ENCODE results near the gene FYCO1.

FYCO1 gene

GRCh38 chr3:45939341-45939771, 56.3 kb downstream of the FYCO1 start:
- DNase-seq: no peak

GRCh38 chr3:45938864-45939263, 56.8 kb downstream of the FYCO1 start:
- peak; percentile 87 for DNase-seq

- no peak for DNase-seq
These were observed 57.6 kb downstream of the FYCO1 start for GRCh38 chr3:45938043-45938435.

- no peak for DNase-seq
These were observed 58.2 kb downstream of the FYCO1 start for GRCh38 chr3:45937206-45938042.

- no peak for DNase-seq
These were observed 59.4 kb downstream of the FYCO1 start for GRCh38 chr3:45936261-45936660.

- no peak for DNase-seq
These were observed 62.0 kb downstream of the FYCO1 start for GRCh38 chr3:45933591-45933990.

GRCh38 chr3:45932112-45932511, 63.5 kb downstream of the FYCO1 start:
- no peak for DNase-seq

- peak; percentile 44 for DNase-seq
These were observed 64.1 kb downstream of the FYCO1 start for GRCh38 chr3:45931496-45931895.

GRCh38 chr3:45929042-45929679, 66.5 kb downstream of the FYCO1 start:
- DNase-seq: peak; percentile 77

GRCh38 chr3:45927881-45928280, 67.7 kb downstream of the FYCO1 start:
- no peak for DNase-seq

GRCh38 chr3:45923755-45924154, 71.9 kb downstream of the FYCO1 start:
- DNase-seq: no peak

- no peak for DNase-seq
These were observed 72.6 kb downstream of the FYCO1 start for GRCh38 chr3:45922950-45923590.

GRCh38 chr3:45922039-45922326, 73.6 kb downstream of the FYCO1 start:
- DNase-seq: no peak

- DNase-seq: no peak
These were observed 74.2 kb downstream of the FYCO1 start for GRCh38 chr3:45921158-45922038.

GRCh38 chr3:45917146-45917898, 78.3 kb downstream of the FYCO1 start:
- no peak for DNase-seq

- peak; percentile 89 for DNase-seq
These were observed 79.9 kb downstream of the FYCO1 start for GRCh38 chr3:45915518-45916231.

GRCh38 chr3:45915059-45915439, 80.6 kb downstream of the FYCO1 start:
- peak; percentile 59 for DNase-seq

GRCh38 chr3:45914362-45915058, 81.1 kb downstream of the FYCO1 start:
- DNase-seq: peak; percentile 40

GRCh38 chr3:45912435-45912834, 83.2 kb downstream of the FYCO1 start:
- no peak for DNase-seq

- DNase-seq: no peak
These were observed 84.0 kb downstream of the FYCO1 start for GRCh38 chr3:45911511-45912226.
